Fibroblast of mammary gland (primary cell): ENCODE data around the gene MORC2.

Experiments used
- DNase-seq: peaks from one replicate; pipeline ENCODE4 v3.0.0-alpha.2; 2010; ENCODE audit warnings: low read depth
- H3K4me3 ChIP-seq: 2 replicates; pipeline ENCODE4 v1.5.1; 2011; ENCODE audit warnings: low read depth, mild to moderate bottlenecking, low read length, moderate library complexity; ENCODE audit not compliant: control insufficient read depth
- TF ChIP-seq, protein P1 (sequence below): conservative IDR thresholded peaks from 2 replicates; pipeline ENCODE4 v1.5.1; 2011; ENCODE audit warnings: low read depth, low read length, inconsistent platforms; ENCODE audit not compliant: control insufficient read depth, insufficient read depth

The MORC2 gene

DNA sequence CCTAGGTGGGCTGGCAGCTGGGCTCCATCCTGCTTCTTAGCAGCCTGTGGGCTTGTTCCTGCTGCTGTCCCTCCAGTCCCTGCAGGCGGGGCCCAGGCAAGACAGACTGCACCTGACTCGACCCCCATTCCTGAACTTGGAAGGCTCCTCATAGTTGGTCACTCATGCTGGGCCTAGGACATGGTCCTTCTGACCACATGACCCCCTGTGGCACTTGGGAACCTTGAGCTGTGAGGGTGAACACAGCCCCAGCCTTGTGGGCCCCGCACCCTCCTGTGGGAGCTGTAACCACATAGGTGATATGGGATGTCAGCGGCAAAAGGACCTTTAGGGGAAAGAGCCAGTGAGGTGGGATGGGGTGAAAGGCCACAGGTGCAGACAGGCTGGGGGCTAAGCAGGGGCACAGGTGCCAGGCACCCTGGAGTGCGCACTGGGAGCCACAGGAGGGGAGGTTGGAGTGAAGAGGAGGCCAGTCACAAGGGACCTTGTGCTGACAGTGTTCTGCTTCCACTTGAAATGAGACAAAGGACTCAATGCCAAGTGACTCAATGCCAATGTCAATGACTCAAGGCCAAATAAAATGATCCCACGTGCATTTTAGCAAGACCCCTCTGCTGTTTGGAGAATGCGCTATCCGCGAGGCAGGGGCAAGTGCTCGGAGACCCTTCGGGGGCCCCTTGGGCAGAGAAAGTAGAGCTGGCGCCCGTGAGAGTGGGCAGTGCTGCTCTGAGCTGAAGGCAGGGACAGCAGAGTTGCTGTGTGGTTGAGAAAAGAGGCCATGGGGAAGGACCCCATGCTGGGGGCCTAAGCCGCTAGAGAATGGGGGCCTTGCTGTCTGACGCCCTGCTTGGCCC lies 90.7 kb downstream of the MORC2 start:
- TF ChIP-seq, protein P1, sequence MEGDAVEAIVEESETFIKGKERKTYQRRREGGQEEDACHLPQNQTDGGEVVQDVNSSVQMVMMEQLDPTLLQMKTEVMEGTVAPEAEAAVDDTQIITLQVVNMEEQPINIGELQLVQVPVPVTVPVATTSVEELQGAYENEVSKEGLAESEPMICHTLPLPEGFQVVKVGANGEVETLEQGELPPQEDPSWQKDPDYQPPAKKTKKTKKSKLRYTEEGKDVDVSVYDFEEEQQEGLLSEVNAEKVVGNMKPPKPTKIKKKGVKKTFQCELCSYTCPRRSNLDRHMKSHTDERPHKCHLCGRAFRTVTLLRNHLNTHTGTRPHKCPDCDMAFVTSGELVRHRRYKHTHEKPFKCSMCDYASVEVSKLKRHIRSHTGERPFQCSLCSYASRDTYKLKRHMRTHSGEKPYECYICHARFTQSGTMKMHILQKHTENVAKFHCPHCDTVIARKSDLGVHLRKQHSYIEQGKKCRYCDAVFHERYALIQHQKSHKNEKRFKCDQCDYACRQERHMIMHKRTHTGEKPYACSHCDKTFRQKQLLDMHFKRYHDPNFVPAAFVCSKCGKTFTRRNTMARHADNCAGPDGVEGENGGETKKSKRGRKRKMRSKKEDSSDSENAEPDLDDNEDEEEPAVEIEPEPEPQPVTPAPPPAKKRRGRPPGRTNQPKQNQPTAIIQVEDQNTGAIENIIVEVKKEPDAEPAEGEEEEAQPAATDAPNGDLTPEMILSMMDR = no peak
- DNase-seq = peak; percentile 12
- H3K4me3 ChIP-seq = no peak overlapping the region

DNA sequence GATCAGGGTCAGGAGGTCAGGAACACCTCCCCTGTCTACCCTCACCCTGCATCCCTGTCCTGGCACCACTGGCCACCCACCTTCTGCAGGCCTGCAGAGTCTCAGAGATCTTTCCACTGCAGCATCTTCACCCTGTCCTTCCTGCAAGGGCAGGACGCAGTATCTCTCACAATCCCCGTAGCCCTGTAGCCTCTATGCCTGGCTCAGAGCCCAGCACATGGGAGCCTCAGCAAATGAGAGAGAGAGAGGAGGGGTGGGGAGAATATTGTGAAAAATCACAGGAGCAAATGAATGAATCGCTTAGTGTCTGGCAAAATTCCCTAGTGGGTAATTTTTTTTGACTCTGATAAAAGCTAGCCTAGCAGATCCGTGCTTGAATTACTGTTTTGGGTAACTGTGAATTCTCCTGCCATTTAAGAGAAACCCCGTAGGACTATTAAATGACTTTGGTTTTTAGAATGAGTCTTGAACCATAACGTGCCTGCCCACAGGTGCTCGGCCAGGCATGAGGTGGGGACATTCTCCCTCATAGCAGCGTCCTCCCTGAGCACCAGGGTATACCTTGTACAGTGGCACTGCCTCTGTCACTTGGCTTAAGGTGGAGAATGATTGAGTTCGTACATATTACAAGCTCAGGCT lies 91.5 kb downstream of the MORC2 start:
- TF ChIP-seq, protein P1 = no peak
- DNase-seq = peak; percentile 53
- H3K4me3 ChIP-seq = no peak overlapping the region

DNA sequence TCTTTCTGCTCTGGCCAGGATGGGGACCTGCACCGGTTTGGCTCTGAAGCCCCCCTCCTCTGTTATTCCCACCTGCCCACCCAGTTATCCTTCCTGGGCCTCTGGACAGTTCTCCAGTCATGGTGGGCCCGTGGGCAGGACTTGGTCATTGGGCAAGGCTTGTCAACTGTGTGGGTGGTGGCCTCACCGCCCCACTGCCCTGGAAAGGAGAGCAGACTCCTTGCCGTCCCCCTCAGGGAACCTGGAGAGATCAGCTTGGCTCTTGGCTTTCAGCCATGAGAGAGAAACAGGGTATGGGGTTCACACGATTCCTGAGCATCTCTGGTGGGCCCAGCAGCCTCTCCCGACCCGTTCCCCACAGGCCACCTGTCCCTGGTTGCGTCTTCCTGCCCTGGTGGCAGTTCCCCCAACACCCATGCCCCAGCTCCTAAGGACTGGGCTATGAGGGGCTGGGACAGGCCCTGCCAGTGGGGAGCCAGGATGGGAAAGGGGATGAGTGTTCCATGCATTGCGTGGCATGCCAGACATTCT lies 92.3 kb downstream of the MORC2 start:
- H3K4me3 ChIP-seq = no peak overlapping the region
- no peak for DNase-seq
- TF ChIP-seq, protein P1 = no peak

DNA sequence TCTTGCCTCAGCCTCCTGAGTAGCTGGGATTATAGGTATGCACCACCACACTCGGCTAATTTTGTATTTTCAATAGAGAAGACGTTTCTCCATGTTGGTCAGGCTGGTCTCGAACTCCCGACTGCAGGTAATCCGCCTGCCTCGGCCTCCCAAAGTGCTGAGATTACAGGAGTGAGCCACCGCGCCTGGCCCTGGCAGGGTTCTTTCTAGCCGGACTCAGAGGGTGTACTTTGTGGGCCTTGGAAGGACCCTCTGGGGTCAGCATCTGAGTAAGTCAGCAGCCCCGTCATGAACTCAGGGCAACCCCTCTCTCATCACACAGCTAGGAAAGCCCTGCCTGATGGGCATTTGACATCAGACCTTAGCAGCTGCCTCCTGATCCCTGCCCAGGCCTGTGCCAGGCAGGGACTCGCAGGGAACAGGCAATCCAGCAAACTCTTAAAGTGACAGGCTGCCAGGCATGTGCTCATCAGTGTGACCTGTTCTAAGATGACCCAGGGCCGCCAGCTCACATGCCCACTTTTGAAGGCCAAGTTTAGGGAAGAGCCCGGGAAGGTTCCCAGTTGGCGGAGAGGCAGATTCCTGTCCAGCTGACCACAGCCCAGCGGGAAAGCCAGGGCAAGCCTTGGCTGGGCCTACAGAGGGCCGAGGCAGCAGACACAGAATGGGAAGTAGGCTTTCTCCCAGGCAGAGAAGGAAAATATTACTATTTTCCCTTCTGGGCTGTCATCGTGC lies 92.9 kb downstream of the MORC2 start:
- no peak overlapping the region for H3K4me3 ChIP-seq
- no peak for DNase-seq
- TF ChIP-seq, protein P1 = no peak
